ENCODE data around the gene SLC22A23.

The SLC22A23 gene

DNA sequence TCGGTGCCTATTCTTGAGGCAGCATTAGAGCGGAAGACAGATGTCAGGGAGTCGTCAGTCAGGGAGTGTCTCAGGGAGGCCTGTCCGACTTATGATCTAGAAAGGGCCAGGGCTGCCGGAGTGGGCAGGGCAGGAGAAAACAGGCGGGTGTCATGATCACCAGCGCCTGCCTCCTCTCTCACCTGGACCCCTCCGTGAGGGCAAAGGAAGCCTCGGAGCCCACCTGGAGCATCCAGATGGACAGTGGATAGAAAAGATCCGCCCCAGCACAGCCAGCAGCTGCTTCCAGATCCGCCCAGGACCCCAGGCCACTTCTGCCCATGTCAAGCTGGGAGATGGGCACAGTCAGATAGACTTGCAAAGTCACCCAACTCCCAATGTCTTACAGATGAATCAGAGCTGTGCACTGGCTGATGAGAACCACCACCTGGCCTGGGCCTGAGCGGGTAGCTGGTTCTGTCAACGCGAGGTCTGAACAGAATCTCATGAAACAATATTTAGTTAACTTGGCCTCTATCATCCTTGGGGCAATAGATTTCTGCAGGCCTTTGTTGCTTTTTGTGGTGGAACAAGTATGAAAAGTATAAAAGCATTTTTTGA, 175.9 kb downstream of the SLC22A23 start:
- no peak for DNase-seq

- no peak for DNase-seq
Measured at GRCh38 chr6:3280091-3280490, 176.8 kb downstream of the SLC22A23 start.

GRCh38 chr6:3278691-3279090, 178.2 kb downstream of the SLC22A23 start:
- no peak for DNase-seq

- no peak for DNase-seq
Measured at GRCh38 chr6:3277851-3278416, 178.9 kb downstream of the SLC22A23 start.

GRCh38 chr6:3277251-3277650, 179.6 kb downstream of the SLC22A23 start:
- DNase-seq, result no peak

DNA sequence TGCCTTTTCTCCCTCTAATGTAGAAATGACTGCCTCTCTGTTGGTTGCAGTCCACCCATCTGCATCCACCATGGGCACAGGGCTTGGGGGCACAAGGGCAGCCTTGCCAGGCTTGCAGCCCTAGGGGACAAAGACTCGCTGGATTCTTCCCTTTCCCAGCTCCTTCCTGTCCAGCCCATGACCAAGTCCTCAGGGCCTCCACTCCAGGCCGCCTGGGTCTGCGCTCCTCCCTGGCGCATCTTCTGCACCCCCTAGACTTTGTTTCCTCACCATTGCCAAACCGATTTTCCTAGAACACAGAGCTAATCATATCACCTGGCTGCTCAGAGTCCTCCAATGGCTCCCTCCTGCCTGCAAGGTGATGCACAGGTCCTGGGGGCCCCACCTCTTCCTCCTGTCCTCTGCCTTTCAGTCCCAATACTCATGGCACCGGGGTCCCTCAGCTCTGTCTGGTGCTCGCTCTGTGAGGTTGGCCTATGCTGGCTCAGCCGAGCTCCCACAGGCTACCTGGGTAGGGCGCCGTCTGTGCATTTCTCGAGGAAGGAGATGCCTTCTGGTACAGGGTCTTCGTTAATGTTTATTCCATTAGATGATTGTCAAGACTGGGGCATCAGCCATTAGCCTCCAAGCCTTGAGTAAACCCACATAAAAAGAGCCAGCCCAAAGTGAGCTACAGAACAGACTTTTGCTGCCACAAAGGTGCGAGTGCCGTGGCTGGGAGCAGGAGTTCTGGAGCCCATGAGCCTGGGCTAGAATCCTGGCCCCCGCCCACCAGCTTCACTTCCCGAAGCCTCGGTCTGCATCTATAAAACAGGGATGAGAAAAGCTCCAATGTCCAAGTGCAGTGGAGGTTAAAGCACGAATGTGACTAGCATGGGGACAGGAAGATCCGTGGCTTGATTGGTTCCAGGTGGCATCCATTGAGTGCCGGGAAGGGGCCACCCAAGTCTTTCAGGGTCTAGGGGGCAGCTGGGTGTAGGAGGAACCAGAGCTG, 180.4 kb downstream of the SLC22A23 start:
- DNase-seq, result no peak

GRCh38 chr6:3273707-3274521, 182.9 kb downstream of the SLC22A23 start:
- no peak for DNase-seq

- DNase-seq, result no peak
Measured at GRCh38 chr6:3272911-3273547, 183.8 kb downstream of the SLC22A23 start.

- no peak for DNase-seq
Measured at GRCh38 chr6:3271756-3272155, 185.1 kb downstream of the SLC22A23 start.

- no peak for DNase-seq
Measured at GRCh38 chr6:3270258-3270657, 186.6 kb downstream of the SLC22A23 start.

GRCh38 chr6:3269281-3269975, 187.4 kb downstream of the SLC22A23 start:
- no peak for DNase-seq

DNA sequence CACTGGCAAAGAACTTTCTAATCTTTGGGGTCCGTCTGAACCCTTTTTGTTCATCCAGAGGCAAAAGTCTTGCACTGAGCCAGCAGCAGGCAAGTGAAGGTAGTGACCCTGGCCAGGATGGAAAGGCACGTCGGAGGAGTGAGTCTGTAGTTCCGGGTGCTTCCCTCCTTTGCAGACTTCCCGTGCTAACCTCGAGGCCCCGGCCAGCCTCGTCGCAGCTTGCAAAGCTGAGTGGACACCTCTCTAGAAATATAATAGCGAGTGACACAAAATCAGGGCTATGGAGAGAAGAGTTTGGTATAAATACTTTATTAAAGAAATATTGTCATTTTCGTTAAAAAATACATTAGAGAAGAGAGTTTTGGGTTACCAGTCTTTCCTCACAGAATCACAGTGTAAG, 188.2 kb downstream of the SLC22A23 start:
- DNase-seq, result no peak

DNA sequence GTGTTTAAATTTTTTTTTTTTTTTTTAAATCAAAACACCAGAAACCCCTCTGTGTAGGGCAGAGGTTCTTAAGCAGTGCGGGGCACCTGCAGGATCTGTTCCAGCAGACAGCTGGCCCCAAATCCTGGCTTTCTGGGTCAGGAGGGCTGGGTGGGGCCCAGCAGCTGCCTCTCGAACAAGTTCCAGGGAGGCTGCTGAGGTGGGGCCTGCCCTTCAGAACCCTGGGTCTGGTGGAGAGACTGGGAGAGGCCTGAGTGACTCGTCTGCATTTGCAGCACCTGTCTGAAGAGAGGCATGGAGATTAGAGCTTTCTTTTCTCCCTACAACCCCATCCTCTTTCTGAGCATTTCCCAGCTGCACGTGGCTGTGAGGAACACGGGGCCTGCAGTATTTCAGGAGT, 189.7 kb downstream of the SLC22A23 start:
- DNase-seq, result no peak

GRCh38 chr6:3266170-3266569, 190.7 kb downstream of the SLC22A23 start:
- DNase-seq, result no peak

GRCh38 chr6:3265671-3266070, 191.2 kb downstream of the SLC22A23 start:
- DNase-seq, result no peak

DNA sequence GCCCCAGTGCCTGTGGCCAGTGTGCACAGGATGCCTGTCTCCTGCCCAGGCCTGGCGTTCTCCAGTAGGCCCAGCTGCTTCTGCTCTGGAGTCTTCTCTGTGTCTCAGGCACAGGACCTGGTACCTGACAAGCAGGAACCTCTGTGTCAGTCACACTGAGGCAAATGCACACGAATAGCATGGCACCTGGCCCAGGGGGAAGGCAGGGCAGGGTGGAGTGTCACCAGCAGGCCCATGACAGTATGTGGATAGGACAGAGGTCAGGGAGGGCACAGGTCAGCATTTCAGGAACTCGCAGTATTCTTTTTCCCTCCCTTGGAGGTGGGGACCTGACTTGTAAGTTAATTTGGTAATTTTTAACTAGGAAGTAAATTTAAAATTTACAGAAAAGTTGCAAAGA, 192.5 kb downstream of the SLC22A23 start:
- DNase-seq, result no peak

DNA sequence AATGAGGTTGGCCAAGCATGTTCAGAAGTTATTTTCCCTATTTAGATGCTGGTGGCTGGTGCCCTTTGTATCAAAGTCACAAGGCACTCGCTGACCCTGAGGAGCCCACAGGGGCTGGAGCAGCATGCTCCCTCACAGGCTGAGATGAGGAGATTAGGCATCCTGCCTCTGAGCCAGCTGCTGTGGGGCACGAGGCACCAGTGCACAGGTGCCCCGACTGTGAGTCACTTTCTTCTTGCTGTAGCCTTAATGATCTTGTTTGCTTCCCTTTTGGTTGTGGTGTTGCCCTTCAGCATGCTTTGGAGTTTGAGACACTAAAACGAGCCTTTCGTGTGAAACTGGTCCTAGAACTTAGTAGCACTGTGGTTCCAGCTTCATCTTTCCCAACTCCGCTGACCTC, 193.8 kb downstream of the SLC22A23 start:
- no peak for DNase-seq

DNA sequence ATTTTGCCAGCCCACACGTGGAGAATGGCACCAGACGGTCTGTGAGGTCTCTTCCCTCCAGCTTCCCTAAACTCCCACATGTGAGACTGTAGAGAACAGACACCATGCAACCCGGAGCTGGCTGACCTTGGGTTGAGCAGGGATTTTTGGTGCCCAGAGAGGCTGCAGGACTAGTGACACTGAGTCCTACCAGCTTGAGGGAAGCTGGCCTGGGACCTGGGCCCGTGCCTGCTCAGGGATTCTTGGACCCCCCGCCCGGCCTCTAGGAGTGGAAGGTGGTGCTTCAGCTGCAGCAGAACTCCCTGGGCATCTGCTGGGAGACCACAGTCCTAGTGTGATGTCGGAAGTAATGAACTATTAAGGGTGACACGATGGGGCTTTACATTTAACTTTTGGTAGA, 194.9 kb downstream of the SLC22A23 start:
- DNase-seq, result no peak

DNA sequence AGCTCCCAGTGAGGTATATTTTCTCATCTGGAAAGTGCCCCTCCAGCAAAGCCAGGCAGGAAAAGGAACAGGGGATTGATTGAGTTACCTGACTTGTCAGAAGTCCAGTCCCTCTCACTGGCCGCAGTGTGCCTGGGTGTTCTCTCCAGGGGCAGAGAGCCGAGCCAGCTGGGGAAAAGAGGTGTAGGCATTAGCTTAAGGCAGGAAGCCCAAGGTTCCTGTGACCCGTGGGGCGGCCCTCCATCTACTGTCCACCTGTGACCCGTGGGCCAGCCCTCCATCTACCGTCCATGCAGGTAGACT, 195.4 kb downstream of the SLC22A23 start:
- no peak for DNase-seq

- no peak for DNase-seq
Measured at GRCh38 chr6:3260772-3261517, 195.9 kb downstream of the SLC22A23 start.

GRCh38 chr6:3260296-3260695, 196.6 kb downstream of the SLC22A23 start:
- no peak for DNase-seq
